COLO668 (cell line): ENCODE results near the gene LPGAT1.
"Not testable (repeated sequence)": the region's sequence is repeated elsewhere in the genome, so short reads cannot be mapped to it uniquely, and the experiment has no call there.

Experiments
- DNase-seq: peaks from one replicate; lab custom pipeline; 2025; ENCODE audit not compliant: unreplicated experiment; lab: John Stamatoyannopoulos, UW

LPGAT1 gene

GRCh38 chr1:211736351-211736915 lies 94.1 kb downstream of the LPGAT1 start:
- no peak for DNase-seq

DNA sequence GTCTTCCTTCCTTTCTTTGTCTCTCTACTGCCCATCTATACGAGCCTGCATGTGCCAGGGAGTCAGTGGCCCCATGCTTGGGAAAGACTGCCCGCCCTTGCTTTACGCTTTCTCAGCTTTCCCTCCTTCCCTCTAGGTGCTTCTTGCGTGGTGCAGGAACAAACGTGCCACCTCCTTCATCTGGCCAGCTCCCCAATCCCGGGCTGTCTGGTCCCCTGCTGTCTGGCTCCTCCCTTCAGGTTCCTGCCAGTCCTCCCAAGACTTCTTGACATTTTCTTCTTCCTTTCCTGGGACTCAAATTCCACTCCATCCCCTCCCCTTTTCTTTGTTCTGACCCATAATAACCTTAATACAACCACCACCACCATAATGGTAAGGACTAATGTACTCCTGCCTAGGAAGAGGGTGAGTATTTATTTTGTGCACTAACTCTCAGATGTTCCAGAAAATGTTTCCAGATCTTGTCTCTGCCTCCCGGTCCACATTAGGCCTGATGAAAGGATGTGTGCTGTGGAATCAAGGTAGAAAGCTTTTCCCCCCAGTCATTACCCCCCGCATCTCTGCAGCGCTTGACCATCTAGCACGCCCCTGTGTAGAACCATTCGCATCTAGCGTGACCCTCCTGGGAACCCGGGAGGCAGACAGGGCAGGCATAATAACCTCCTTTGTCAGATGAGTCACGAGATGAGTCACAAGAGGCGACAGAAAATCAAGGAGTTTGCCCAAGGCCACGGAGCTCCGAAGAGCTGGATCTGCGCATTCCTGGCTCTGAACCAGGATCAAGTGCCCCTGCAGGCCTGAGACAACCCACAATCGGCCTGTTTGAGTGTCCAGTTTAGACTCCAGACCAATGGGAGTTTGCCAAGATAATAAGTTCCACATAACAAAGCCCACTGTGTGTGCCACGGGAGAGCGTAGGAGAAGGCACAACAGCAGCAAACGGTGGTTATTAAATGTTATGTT lies 95.1 kb downstream of the LPGAT1 start:
- DNase-seq: peak; percentile 54

GRCh38 chr1:211734791-211735190 lies 95.8 kb downstream of the LPGAT1 start:
- DNase-seq: peak; percentile 94

DNA sequence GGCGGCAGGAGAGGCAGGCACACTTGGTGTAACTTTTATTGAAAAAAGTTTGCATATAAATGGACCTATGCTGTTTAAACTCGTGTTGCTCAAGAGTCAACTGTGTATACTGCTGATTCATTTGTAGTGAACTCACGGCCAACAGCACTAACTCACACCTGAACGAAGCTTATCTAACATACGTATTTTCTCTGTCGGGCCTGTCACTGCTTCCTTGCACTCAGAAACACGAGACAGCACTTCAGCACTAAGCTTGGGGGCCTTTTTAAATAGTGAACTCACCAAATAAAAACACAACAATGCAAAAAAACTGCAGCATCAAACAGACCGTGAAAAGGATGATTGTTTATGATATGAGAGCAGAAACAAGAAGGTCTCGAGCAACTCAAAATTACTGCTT lies 96.2 kb downstream of the LPGAT1 start:
- peak; percentile 58 for DNase-seq

DNA sequence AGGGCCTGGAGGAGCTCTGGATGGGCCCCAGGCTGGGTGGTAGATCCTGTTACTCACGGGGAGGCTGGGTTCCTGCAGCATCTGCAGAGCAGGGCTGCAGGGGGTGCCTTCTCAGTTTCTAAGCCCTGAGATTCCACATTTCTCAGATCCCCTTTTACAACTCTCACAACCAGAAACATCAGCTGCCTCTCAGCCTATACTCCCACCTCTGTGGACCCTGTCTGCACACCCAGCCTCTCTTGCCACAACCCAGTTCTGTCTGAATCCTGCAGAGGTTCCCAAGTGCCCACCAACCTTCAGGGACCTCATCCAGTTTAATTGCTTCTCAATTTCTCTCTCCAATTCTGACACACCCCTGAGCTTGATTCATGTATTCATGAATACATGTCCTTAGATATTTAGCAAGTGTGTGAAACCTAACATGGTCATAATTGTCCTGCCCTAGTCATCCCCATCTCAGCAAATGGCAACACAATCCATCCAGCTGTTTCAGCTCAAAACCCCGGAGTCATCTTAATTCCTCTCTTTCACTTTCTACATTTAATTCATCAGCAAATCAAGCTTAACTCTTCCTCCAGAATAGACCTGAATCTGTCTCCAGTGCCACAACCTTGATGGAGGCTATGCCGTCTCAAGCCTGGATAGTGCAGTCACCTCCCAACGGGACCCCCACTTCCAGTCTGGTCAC lies 98.1 kb downstream of the LPGAT1 start:
- peak; percentile 53 for DNase-seq

DNA sequence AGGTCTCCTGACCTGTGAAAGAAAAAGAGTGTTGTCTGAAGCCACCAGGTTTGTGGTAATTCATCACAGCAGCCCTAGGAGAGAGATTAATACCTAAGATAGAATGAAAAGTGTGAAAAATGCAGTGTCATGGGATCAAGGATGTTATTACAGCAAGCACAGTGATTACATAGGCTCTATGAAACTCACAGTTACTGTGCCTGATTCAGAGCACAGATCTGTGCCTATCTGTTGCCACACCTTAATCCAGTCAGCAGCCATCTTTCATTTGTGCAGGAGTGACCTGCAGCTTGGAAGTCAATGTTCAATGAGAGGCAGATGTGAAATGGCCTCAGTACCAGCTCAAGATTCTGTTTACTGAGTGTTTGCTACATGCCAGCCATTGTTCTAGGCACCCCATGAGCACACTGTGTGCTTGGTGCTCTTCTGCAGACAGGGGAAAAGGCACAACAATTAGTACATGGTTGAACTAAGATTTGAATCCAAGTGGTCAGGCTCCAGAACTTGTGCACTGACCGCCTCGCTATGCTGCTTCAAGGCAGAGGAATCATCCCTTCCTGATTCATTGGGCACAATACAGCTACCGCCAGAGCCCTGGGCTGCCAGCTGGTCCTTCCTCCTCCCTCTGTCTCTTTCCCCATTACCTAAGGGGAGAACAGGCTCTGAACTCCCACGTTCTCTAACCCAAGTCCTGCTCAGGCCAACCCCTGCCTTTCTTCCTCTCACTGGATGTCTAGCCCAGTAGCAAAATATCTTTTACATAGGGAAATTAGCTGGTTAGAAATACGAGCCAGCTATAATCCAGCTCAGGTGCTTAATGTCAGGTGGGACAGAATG lies 98.9 kb downstream of the LPGAT1 start:
- no peak for DNase-seq

DNA sequence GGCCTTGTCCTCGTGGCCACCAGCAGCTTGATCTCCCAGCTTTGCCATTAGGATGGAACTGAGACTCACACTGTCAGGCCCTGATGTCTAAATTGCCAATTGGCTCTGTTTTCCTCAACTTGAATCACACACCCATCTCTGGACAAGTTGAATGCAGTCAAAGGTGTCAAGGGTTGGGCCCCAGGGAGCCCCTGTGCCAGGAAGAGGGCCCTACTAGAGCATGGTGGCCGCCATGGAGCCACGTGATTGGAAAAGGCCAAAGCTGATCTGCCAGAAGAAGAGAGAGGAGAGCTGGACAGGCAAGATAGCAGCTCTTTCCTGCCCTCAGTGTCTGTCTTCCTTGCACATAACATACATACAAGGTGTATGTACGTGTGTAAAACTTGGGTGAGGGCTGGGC lies 100.2 kb downstream of the LPGAT1 start:
- no peak for DNase-seq

- DNase-seq: no peak
Observed at GRCh38 chr1:211729238-211729637, 101.3 kb downstream of the LPGAT1 start.

GRCh38 chr1:211726467-211726995 lies 104.0 kb downstream of the LPGAT1 start:
- DNase-seq: no peak

DNA sequence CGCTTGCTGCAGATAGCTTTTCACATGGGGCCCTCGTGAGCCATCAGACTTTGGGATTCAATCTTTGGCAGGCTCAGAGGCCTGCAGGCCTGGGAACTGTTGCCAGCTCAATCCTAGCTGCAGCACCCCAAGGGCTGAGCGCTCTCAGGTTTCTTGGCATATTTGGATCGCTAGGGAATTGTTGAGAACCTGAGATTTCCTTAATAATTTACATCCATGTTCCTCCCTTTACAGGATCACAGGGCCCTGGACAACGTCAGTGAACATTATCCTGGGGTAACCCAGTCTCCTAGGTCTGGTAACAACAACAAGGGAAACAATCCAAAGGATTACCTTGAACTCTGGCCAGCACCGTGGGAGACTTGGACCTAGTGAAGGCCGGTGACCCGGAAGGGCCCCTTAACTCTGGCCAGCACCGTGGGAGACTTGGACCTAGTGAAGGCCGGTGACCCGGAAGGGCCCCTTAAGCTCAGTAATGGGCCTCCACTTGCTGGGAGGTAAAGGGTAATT lies 105.8 kb downstream of the LPGAT1 start:
- no peak for DNase-seq

GRCh38 chr1:211723273-211723672 lies 107.3 kb downstream of the LPGAT1 start:
- DNase-seq: no peak

- DNase-seq: no peak
Observed at GRCh38 chr1:211722277-211723175, 108.0 kb downstream of the LPGAT1 start.

DNA sequence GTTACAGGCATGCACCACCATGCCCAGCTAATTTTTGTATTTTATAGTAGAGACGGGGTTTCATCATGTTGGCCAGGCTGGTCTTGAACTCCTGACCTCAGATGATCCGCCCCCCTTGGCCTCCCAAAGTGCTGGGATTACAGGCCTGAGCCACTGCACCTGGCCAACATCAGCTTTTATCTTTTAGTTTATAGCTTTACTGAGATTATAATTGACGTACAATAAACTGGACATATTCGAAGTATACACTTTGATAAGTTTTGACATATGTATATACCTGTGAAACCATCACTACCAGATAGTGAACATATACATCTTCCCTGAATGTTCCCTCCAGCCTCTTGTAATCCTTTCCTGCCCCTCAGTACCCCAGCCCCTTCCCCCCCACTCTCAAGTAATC lies 114.0 kb downstream of the LPGAT1 start:
- DNase-seq: not testable (repeated sequence)

DNA sequence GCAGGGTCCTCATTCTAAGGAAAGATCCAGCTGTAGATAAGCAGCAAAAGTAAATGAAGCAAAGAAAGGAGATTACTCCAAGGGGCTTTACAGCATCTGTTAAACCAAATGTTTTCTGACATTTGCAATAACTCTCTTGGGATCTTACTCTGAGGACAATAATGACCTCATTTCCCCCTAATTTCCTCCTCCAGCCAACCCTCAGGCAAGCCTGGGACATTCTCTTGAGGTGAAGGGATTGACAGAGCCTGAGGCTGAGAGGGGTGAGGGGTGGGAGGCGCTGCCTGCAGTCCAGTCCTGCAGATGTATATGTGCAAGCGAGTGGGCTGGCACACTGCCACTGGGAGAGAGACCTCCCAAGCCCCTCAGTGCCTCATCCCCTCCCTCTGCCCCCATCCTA lies 114.6 kb downstream of the LPGAT1 start:
- DNase-seq: no peak

DNA sequence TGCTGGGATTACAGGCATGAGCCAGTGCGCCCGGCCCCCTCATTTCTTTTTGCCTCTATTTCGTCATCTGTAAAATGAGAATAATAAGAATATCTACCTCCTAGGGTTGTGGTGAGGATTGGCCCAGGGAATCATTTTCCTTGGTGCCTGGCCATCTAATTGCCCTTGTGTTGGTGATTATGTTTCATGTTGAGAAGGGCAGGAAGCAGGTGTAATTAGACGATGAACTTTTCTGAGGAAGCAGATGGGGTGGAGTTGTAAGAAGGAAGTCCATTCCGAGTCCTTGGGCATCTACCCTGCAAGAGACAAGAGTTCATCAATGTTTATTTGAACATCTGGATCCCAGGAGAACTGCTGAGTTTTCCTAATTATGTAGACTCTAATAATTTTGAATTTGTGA lies 116.4 kb downstream of the LPGAT1 start:
- DNase-seq: no peak

- DNase-seq: no peak
Observed at GRCh38 chr1:211713231-211713630, 117.3 kb downstream of the LPGAT1 start.

DNA sequence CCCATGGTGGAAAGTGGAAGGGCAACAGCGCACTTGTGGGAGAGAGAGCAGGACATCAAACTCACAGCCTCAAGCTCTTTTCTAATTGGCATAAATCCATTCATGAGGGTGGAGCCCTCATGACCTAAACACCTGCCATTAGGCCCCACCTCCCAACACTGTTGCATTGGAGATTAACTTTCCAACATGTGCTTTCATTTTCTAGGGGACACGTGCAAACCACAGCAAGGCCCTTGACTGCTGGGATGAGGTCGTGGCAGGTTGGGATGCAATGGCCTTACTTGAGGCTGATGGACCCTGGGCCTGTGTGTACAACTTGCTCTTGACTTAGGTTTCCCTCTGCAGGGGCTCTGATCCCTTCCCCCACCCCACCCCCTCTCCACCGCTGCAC lies 119.3 kb downstream of the LPGAT1 start:
- DNase-seq: peak; percentile 58

DNA sequence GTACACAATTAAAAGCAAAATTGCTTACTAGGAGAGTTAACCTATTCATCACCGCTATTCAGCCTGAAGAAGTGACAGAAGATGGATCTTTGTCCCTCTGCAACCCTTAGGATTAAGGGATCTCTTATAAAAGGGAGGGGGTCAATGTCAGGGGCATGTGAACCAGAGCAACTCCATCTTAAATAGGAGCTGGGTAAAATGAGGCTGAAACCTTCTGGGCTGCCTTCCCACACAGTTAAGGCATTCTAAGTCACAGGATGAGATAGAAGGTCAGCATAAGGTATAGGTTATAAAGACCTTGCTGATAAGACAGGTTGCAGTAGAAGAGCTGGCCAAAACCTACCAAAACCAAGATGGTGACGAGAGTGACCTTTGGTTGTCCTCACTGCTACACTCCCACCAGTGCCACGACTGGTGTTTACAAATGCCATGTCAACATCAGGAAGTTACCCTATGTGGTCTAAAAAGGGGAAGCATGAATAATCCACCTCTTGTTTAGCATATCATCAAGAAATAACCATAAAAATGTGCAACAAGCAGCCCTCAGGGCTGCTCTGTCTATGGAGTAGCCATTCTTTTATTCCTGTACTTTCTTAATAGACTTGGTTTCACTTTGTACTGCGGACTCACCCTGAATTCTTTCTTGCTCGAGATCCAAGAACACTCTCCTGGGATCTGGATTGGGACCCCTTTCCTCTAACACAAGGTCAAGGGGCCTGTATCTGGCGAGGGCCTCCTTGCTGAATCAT lies 119.8 kb downstream of the LPGAT1 start:
- DNase-seq: no peak

- no peak for DNase-seq
Observed at GRCh38 chr1:211708926-211709325, 121.6 kb downstream of the LPGAT1 start.
